A673 (cell line): ENCODE measurements around the gene ARHGAP24. TPM values are rescaled to one million over a fixed set of nuclear protein-coding genes. Genes with fewer than 3 reads are reported as not detected.

Experiments
- BruUV-seq: library from RNA; stranded (reverse); fragments of 400-500 nt; replicated peaks from 2 replicates; lab custom pipeline; 2021; lab: Mats Ljungman, UMichigan
- CTCF ChIA-PET: fragments of 300-600 bp; sonication (Branson Sonifier 250); formaldehyde crosslinking; loops from one replicate; lab custom pipeline; 2022; ENCODE audit warnings: antibody characterized with exemption; lab: Charles Lee
- POLR2A ChIA-PET: fragments of 300-600 bp; sonication (Branson Sonifier 250); formaldehyde crosslinking; loops from one replicate; lab custom pipeline; 2022; ENCODE audit warnings: antibody characterized with exemption; ENCODE audit not compliant: low non-redundant PET; lab: Charles Lee
- DNase-seq: peaks from one replicate; pipeline ENCODE4 v3.0.0-alpha.2; 2015; ENCODE audit warnings: low spot score
- H3K27ac ChIP-seq: fragments of 200-600 bp; sonication (generic); 2 replicates; pipeline ENCODE4 v1.5.1; 2016; ENCODE audit warnings: mixed run types, low read depth, mild to moderate bottlenecking, mixed read lengths, antibody characterized with exemption, low read length; ENCODE audit not compliant: poor library complexity, severe bottlenecking
- H3K27me3 ChIP-seq: fragments of 200-600 bp; sonication (generic); replicated peaks from 2 replicates; pipeline ENCODE4 v1.6.1; 2017; ENCODE audit warnings: mixed run types, low read depth, mild to moderate bottlenecking, mixed read lengths, antibody characterized with exemption, low read length; ENCODE audit not compliant: insufficient read depth, poor library complexity
- H3K36me3 ChIP-seq: fragments of 200-600 bp; sonication (generic); 2 replicates; pipeline ENCODE4 v1.6.1; 2016; ENCODE audit warnings: mixed run types, mild to moderate bottlenecking, mixed read lengths, antibody characterized with exemption, low read length; ENCODE audit not compliant: insufficient read depth, poor library complexity, severe bottlenecking
- H3K4me1 ChIP-seq: fragments of 200-600 bp; sonication (generic); 2 replicates; pipeline ENCODE4 v1.6.1; 2017; ENCODE audit warnings: mixed run types, mild to moderate bottlenecking, mixed read lengths, antibody characterized with exemption, low read length; ENCODE audit not compliant: insufficient read depth, poor library complexity, severe bottlenecking
- H3K4me3 ChIP-seq: fragments of 200-600 bp; sonication (generic); 2 replicates; pipeline ENCODE4 v1.5.1; 2016; ENCODE audit warnings: low read depth, mixed run types, mild to moderate bottlenecking, mixed read lengths, low read length; ENCODE audit not compliant: poor library complexity, severe bottlenecking
- H3K9me3 ChIP-seq: fragments of 200-600 bp; sonication (generic); 2 replicates; pipeline ENCODE4 v1.6.1; 2016; ENCODE audit warnings: mixed run types, low read depth, mild to moderate bottlenecking, mixed read lengths, antibody characterized with exemption, low read length; ENCODE audit not compliant: poor library complexity, severe bottlenecking
- CTCF ChIP-seq: fragments of 300-800, 200-600 bp; sonication (generic); conservative IDR thresholded peaks from 2 replicates; pipeline ENCODE4 v1.5.1; 2017; ENCODE audit warnings: low read depth, mild to moderate bottlenecking, antibody characterized with exemption, low read length, moderate library complexity, mixed read lengths
- EZH2 ChIP-seq: fragments of 200-600 bp; sonication (generic); IDR thresholded peaks from 2 replicates; pipeline ENCODE4 v1.6.1; 2017; ENCODE audit warnings: borderline replicate concordance, low read depth, mild to moderate bottlenecking, mixed read lengths, antibody characterized with exemption, low read length; ENCODE audit not compliant: poor library complexity, severe bottlenecking
- intact Hi-C: fragments of 100-400 bp; cut with micrococcal nuclease; formaldehyde crosslinking; loops from one replicate; pipeline ENCODE4 v1.10.0; 2022; ENCODE audit not compliant: unreplicated experiment
- total RNA-seq: library from RNA; stranded (reverse); gene quantifications from 2 replicates; pipeline ENCODE4 v1.2.3, GENCODE V29; 2021

ARHGAP24 gene
- total RNA-seq, 1 experiment from 2014 or later, result 5.8 TPM

GRCh38 chr4:85784947-85785346 is 310.0 kb downstream of the ARHGAP24 start:
- H3K27ac ChIP-seq, result no peak overlapping the region
- no peaks in the 10 kb centered on the region for H3K9me3 ChIP-seq
- TF ChIP-seq EZH2, result no peak
- TF ChIP-seq CTCF, result no peak
- no peaks in the 10 kb centered on the region for H3K27me3 ChIP-seq
- ChIA-PET CTCF (no interaction called here), POLR2A (no interaction called here)
- no peaks in the 10 kb centered on the region for H3K36me3 ChIP-seq
- BruUV-seq, result no TSS peak
- H3K4me1 ChIP-seq, result no peaks in the 10 kb centered on the region
- no peak for DNase-seq
- no peak overlapping the region for H3K4me3 ChIP-seq
- intact Hi-C loops, result no loop called here

GRCh38 chr4:85787133-85787532 is 312.2 kb downstream of the ARHGAP24 start:
- intact Hi-C loops, result no loop called here

GRCh38 chr4:85788604-85789003 is 313.7 kb downstream of the ARHGAP24 start:
- TF ChIP-seq EZH2, result no peak
- intact Hi-C loops, result no loop called here
- BruUV-seq, result no TSS peak
- CTCF ChIA-PET, result no interaction called here
- no peak overlapping the region for H3K4me3 ChIP-seq
- POLR2A ChIA-PET, result no interaction called here
- no peaks in the 10 kb centered on the region for H3K9me3 ChIP-seq
- H3K36me3 ChIP-seq, result no peaks in the 10 kb centered on the region
- no peak overlapping the region for H3K27ac ChIP-seq
- H3K27me3 ChIP-seq, result no peaks in the 10 kb centered on the region
- H3K4me1 ChIP-seq, result no peaks in the 10 kb centered on the region
- no peak for DNase-seq

More at GRCh38 chr4:85787133-85787532, 312.2 kb downstream of the ARHGAP24 start:
- no peaks in the 10 kb centered on the region for H3K27me3 ChIP-seq
- no peak overlapping the region for H3K4me3 ChIP-seq
- ChIA-PET POLR2A (no interaction called here), CTCF (no interaction called here)
- H3K36me3 ChIP-seq, result no peaks in the 10 kb centered on the region
- TF ChIP-seq EZH2 (no peak), CTCF (no peak)
- no peaks in the 10 kb centered on the region for H3K4me1 ChIP-seq
- H3K9me3 ChIP-seq, result no peaks in the 10 kb centered on the region
- no peak overlapping the region for H3K27ac ChIP-seq
- no peak for DNase-seq
- BruUV-seq, result no TSS peak

GRCh38 chr4:85789241-85789640 is 314.3 kb downstream of the ARHGAP24 start:
- no peak for DNase-seq
- H3K4me3 ChIP-seq, result no peak overlapping the region
- H3K27ac ChIP-seq, result no peak overlapping the region
- H3K36me3 ChIP-seq, result no peaks in the 10 kb centered on the region
- intact Hi-C loops, result no loop called here
- CTCF ChIA-PET, result no interaction called here
- no peaks in the 10 kb centered on the region for H3K4me1 ChIP-seq
- POLR2A ChIA-PET, result no interaction called here
- H3K9me3 ChIP-seq, result no peaks in the 10 kb centered on the region
- TF ChIP-seq CTCF (no peak), EZH2 (no peak)
- no peaks in the 10 kb centered on the region for H3K27me3 ChIP-seq
- no TSS peak for BruUV-seq
